ENCODE data around the gene DPP8.

The DPP8 gene

GRCh38 chr15:65528461-65529060, 11.1 kb upstream of the DPP8 start:
- POLR2A ChIA-PET = no interaction called here
- no peak for DNase-seq (ENCODE audit: extremely low spot score)
- CTCF ChIA-PET = interaction anchor here (1.4 to 3.8 kb wide), 2 partner anchors 12 to 61 kb away, joined by 3 to 11 read pairs; partner anchors contain the start of gene DPP8
- TF ChIP-seq CTCF (IDR thresholded peaks at IDR 0.05; ENCODE audit: control extremely low read depth, extremely low read depth, low read depth, missing control alignments) = no peak

GRCh38 chr15:65525622-65526021, 8.1 kb upstream of the DPP8 start:
- TF ChIP-seq CTCF (IDR thresholded peaks at IDR 0.05; ENCODE audit: control extremely low read depth, extremely low read depth, low read depth, missing control alignments) = no peak
- ChIA-PET CTCF (interaction anchor here (1.2 to 2.1 kb wide), 3 partner anchors 9 to 124 kb away, joined by 3 to 11 read pairs (median 4); no protein-coding TSS in a partner anchor), POLR2A (no interaction called here)
- no peak for DNase-seq (ENCODE audit: extremely low spot score)

- TF ChIP-seq CTCF (IDR thresholded peaks at IDR 0.05; ENCODE audit: control extremely low read depth, extremely low read depth, low read depth, missing control alignments) = no peak
- ChIA-PET CTCF (interaction anchor here (1.2 kb wide), 1 partner anchor 20 kb away, joined by 4 read pairs; no protein-coding TSS in a partner anchor), POLR2A (no interaction called here)
- no peak for DNase-seq (ENCODE audit: extremely low spot score)
Measured at GRCh38 chr15:65524226-65524625, 6.7 kb upstream of the DPP8 start.

GRCh38 chr15:65521350-65521749, 3.9 kb upstream of the DPP8 start:
- CTCF ChIA-PET = interaction anchor here (1.3 kb wide), 1 partner anchor 12 kb away, joined by 3 read pairs; no protein-coding TSS in a partner anchor
- POLR2A ChIA-PET = no interaction called here
- DNase-seq (ENCODE audit: extremely low spot score) = no peak
- TF ChIP-seq CTCF (IDR thresholded peaks at IDR 0.05; ENCODE audit: control extremely low read depth, extremely low read depth, low read depth, missing control alignments) = no peak

GRCh38 chr15:65518633-65519285, 1.3 kb upstream of the DPP8 start:
- ChIA-PET CTCF (interaction anchor here (0.9 to 1.0 kb wide), 2 partner anchors 14 to 38 kb away, joined by 3 read pairs; no protein-coding TSS in a partner anchor), POLR2A (no interaction called here)
- no peak for TF ChIP-seq CTCF (IDR thresholded peaks at IDR 0.05; ENCODE audit: control extremely low read depth, extremely low read depth, low read depth, missing control alignments)
- no peak for DNase-seq (ENCODE audit: extremely low spot score)

GRCh38 chr15:65517866-65518207, 348 bp upstream of the DPP8 start:
- no peak for DNase-seq (ENCODE audit: extremely low spot score)
- no peak for TF ChIP-seq CTCF (IDR thresholded peaks at IDR 0.05; ENCODE audit: control extremely low read depth, extremely low read depth, low read depth, missing control alignments)
- CTCF ChIA-PET = interaction anchor here (1.0 kb wide), 1 partner anchor 14 kb away, joined by 3 read pairs; no protein-coding TSS in a partner anchor
- POLR2A ChIA-PET = interaction anchor here (0.6 kb wide), 1 partner anchor 13 kb away, joined by 4 read pairs; no protein-coding TSS in a partner anchor

Measured in GM10248 (cell line).